HUES64 (cell line): ENCODE measurements around the gene AGR2.

Source experiments
- H3K27ac ChIP-seq: 2 replicates; pipeline ENCODE4 v1.7.0; 2013; ENCODE audit warnings: low read depth, low read length, inconsistent platforms
- H3K27me3 ChIP-seq: 2 replicates; pipeline ENCODE4 v1.6.1; 2013; ENCODE audit warnings: mild to moderate bottlenecking, low read length; ENCODE audit not compliant: insufficient read depth
- H3K36me3 ChIP-seq: 2 replicates; pipeline ENCODE4 v1.6.1; 2013; ENCODE audit warnings: mild to moderate bottlenecking, low read length; ENCODE audit not compliant: insufficient read depth
- H3K4me1 ChIP-seq: 2 replicates; pipeline ENCODE4 v1.6.1; 2013; ENCODE audit warnings: mild to moderate bottlenecking, low read length, moderate library complexity; ENCODE audit not compliant: insufficient read depth
- H3K4me3 ChIP-seq: 2 replicates; pipeline ENCODE4 v1.5.1; 2013; ENCODE audit warnings: mild to moderate bottlenecking, low read length, moderate library complexity
- H3K9ac ChIP-seq: 2 replicates; pipeline ENCODE4 v1.6.1; 2013; ENCODE audit warnings: mild to moderate bottlenecking, low read depth, low read length
- H3K9me3 ChIP-seq: 2 replicates; pipeline ENCODE4 v1.6.1; 2013; ENCODE audit warnings: low read depth, low read length; ENCODE audit not compliant: insufficient read depth
- WGBS: fragments of 150-250, 120-280 bp; methylation state at CpG from one replicate; pipeline ENCODE4 v1.1.7; 2013; ENCODE audit warnings: missing lambda C conversion rate; 5-methylcytosine and 5-hydroxymethylcytosine counted together

Gene AGR2

GRCh38 chr7:16791905-16792698, 12.7 kb downstream of the AGR2 start:
- H3K27ac ChIP-seq, result no peak overlapping the region
- no peaks in the 10 kb centered on the region for H3K27me3 ChIP-seq
- H3K4me1 ChIP-seq, result no peaks in the 10 kb centered on the region
- H3K9ac ChIP-seq, result no peak overlapping the region
- H3K36me3 ChIP-seq, result no peaks in the 10 kb centered on the region
- H3K9me3 ChIP-seq, result no peaks in the 10 kb centered on the region
- 93% methylated on average over 4 of the region's 5 CpGs for WGBS
- no peak overlapping the region for H3K4me3 ChIP-seq

GRCh38 chr7:16791071-16791470, 13.7 kb downstream of the AGR2 start:
- H3K27ac ChIP-seq, result no peak overlapping the region
- no peaks in the 10 kb centered on the region for H3K27me3 ChIP-seq
- no peak overlapping the region for H3K9ac ChIP-seq
- 93% methylated on average over 1 of the region's 1 CpG for WGBS
- no peaks in the 10 kb centered on the region for H3K36me3 ChIP-seq
- H3K9me3 ChIP-seq, result no peaks in the 10 kb centered on the region
- H3K4me3 ChIP-seq, result no peak overlapping the region
- no peaks in the 10 kb centered on the region for H3K4me1 ChIP-seq

GRCh38 chr7:16787127-16787526, 17.7 kb downstream of the AGR2 start:
- Histone ChIP-seq H3K9me3 (no peaks in the 10 kb centered on the region), H3K9ac (no peak overlapping the region), H3K36me3 (no peaks in the 10 kb centered on the region), H3K4me1 (no peaks in the 10 kb centered on the region), H3K27ac (no peak overlapping the region), H3K27me3 (no peaks in the 10 kb centered on the region), H3K4me3 (no peak overlapping the region)
- WGBS, result 91% methylated on average over 1 of the region's 1 CpG

- Histone ChIP-seq H3K9me3 (no peaks in the 10 kb centered on the region), H3K4me1 (no peaks in the 10 kb centered on the region), H3K27me3 (no peaks in the 10 kb centered on the region), H3K36me3 (no peaks in the 10 kb centered on the region), H3K27ac (no peak overlapping the region), H3K4me3 (no peak overlapping the region), H3K9ac (no peak overlapping the region)
- whole genome bisulfite sequencing, result 100% methylated on average over 1 of the region's 4 CpGs
These were observed 18.5 kb downstream of the AGR2 start for GRCh38 chr7:16786257-16786656.

- Histone ChIP-seq H3K9me3 (no peaks in the 10 kb centered on the region), H3K36me3 (no peaks in the 10 kb centered on the region), H3K9ac (no peak overlapping the region), H3K4me1 (no peaks in the 10 kb centered on the region), H3K4me3 (no peak overlapping the region), H3K27ac (no peak overlapping the region), H3K27me3 (no peaks in the 10 kb centered on the region)
- WGBS, result 82% methylated on average over 2 of the region's 2 CpGs
These were observed 19.0 kb downstream of the AGR2 start for GRCh38 chr7:16785846-16786245.

GRCh38 chr7:16785321-16785720, 19.5 kb downstream of the AGR2 start:
- 100% methylated on average over 1 of the region's 1 CpG for WGBS
- no peak overlapping the region for H3K4me3 ChIP-seq

GRCh38 chr7:16780596-16780995, 24.2 kb downstream of the AGR2 start:
- Histone ChIP-seq H3K9ac (no peak overlapping the region), H3K27me3 (no peaks in the 10 kb centered on the region), H3K27ac (no peak overlapping the region), H3K4me1 (peaks cover 22% of the 10 kb centered on the region), H3K9me3 (no peaks in the 10 kb centered on the region), H3K4me3 (no peak overlapping the region), H3K36me3 (no peaks in the 10 kb centered on the region)
- WGBS, result 80% methylated on average over 1 of the region's 1 CpG

More at GRCh38 chr7:16785321-16785720, 19.5 kb downstream of the AGR2 start:
- no peaks in the 10 kb centered on the region for H3K9me3 ChIP-seq
- no peak overlapping the region for H3K9ac ChIP-seq
- no peaks in the 10 kb centered on the region for H3K36me3 ChIP-seq
- no peak overlapping the region for H3K27ac ChIP-seq
- no peaks in the 10 kb centered on the region for H3K27me3 ChIP-seq
- no peaks in the 10 kb centered on the region for H3K4me1 ChIP-seq

GRCh38 chr7:16779051-16779450, 25.7 kb downstream of the AGR2 start:
- Histone ChIP-seq H3K27me3 (no peaks in the 10 kb centered on the region), H3K27ac (no peak overlapping the region), H3K36me3 (no peaks in the 10 kb centered on the region), H3K9me3 (no peaks in the 10 kb centered on the region), H3K4me3 (no peak overlapping the region), H3K9ac (no peak overlapping the region), H3K4me1 (peaks cover 25% of the 10 kb centered on the region)
- 88% methylated on average over 1 of the region's 1 CpG for WGBS

GRCh38 chr7:16778476-16778875, 26.3 kb downstream of the AGR2 start:
- Histone ChIP-seq H3K4me3 (no peak overlapping the region), H3K9ac (no peak overlapping the region), H3K36me3 (no peaks in the 10 kb centered on the region), H3K4me1 (peaks cover 25% of the 10 kb centered on the region), H3K9me3 (no peaks in the 10 kb centered on the region), H3K27ac (peak overlapping the region; percentile 65; the same call in 1 of the 2 replicates), H3K27me3 (no peaks in the 10 kb centered on the region)
- WGBS, result 83% methylated on average over 2 of the region's 3 CpGs

GRCh38 chr7:16776053-16776452, 28.7 kb downstream of the AGR2 start:
- peaks cover 27% of the 10 kb centered on the region for H3K4me1 ChIP-seq
- no peaks in the 10 kb centered on the region for H3K36me3 ChIP-seq
- no peak overlapping the region for H3K27ac ChIP-seq
- no peak overlapping the region for H3K4me3 ChIP-seq
- H3K27me3 ChIP-seq, result no peaks in the 10 kb centered on the region
- no peaks in the 10 kb centered on the region for H3K9me3 ChIP-seq
- no peak overlapping the region for H3K9ac ChIP-seq
- 84% methylated on average over 6 of the region's 7 CpGs for WGBS

GRCh38 chr7:16774986-16775385, 29.8 kb downstream of the AGR2 start:
- Histone ChIP-seq H3K36me3 (no peaks in the 10 kb centered on the region), H3K9me3 (no peaks in the 10 kb centered on the region), H3K4me1 (peaks cover 33% of the 10 kb centered on the region), H3K4me3 (no peak overlapping the region), H3K27ac (no peak overlapping the region), H3K9ac (no peak overlapping the region), H3K27me3 (no peaks in the 10 kb centered on the region)

GRCh38 chr7:16774294-16774693, 30.5 kb downstream of the AGR2 start:
- Histone ChIP-seq H3K27me3 (no peaks in the 10 kb centered on the region), H3K4me3 (no peak overlapping the region), H3K4me1 (peaks cover 33% of the 10 kb centered on the region), H3K9ac (no peak overlapping the region), H3K9me3 (no peaks in the 10 kb centered on the region), H3K36me3 (no peaks in the 10 kb centered on the region), H3K27ac (no peak overlapping the region)
- WGBS, result 90% methylated on average over 4 of the region's 4 CpGs
